NCI-H1694 treated with DMSO at 0.1 percent for 48 hours (cell line): ENCODE results near the gene POPDC3.
"Not testable (repeated sequence)": the region's sequence is repeated elsewhere in the genome, so short reads cannot be mapped to it uniquely, and the experiment has no call there.

Experiments
- DNase-seq: peaks from one replicate; lab custom pipeline; 2025; lab: John Stamatoyannopoulos, UW

The POPDC3 gene

GRCh38 chr6:105194591-105194990 lies 14.8 kb upstream of the POPDC3 start:
- DNase-seq = no peak

- DNase-seq = no peak
Measured at GRCh38 chr6:105194106-105194505, 14.3 kb upstream of the POPDC3 start.

GRCh38 chr6:105193647-105194046 lies 13.8 kb upstream of the POPDC3 start:
- no peak for DNase-seq

GRCh38 chr6:105192707-105193465 lies 13.1 kb upstream of the POPDC3 start:
- DNase-seq = no peak

GRCh38 chr6:105191351-105191750 lies 11.5 kb upstream of the POPDC3 start:
- DNase-seq = no peak

GRCh38 chr6:105189026-105189820 lies 9.4 kb upstream of the POPDC3 start:
- DNase-seq = no peak

GRCh38 chr6:105188251-105188650 lies 8.4 kb upstream of the POPDC3 start:
- DNase-seq = no peak

GRCh38 chr6:105186576-105186975 lies 6.8 kb upstream of the POPDC3 start:
- no peak for DNase-seq

GRCh38 chr6:105184921-105185320 lies 5.1 kb upstream of the POPDC3 start:
- no peak for DNase-seq

GRCh38 chr6:105181981-105182515 lies 2.2 kb upstream of the POPDC3 start:
- DNase-seq = no peak

GRCh38 chr6:105178636-105179035 lies 1.2 kb downstream of the POPDC3 start:
- no peak for DNase-seq

- no peak for DNase-seq
Measured at GRCh38 chr6:105178110-105178509, 1.7 kb downstream of the POPDC3 start.

- DNase-seq = no peak
Measured at GRCh38 chr6:105177556-105177955, 2.3 kb downstream of the POPDC3 start.

GRCh38 chr6:105174512-105174911 lies 5.3 kb downstream of the POPDC3 start:
- DNase-seq = no peak

- not testable (repeated sequence) for DNase-seq
Measured at GRCh38 chr6:105172515-105172914, 7.3 kb downstream of the POPDC3 start.

- DNase-seq = no peak
Measured at GRCh38 chr6:105170059-105170458, 9.8 kb downstream of the POPDC3 start.

- DNase-seq = no peak
Measured at GRCh38 chr6:105167914-105168313, 11.9 kb downstream of the POPDC3 start.

GRCh38 chr6:105164418-105164817 lies 15.4 kb downstream of the POPDC3 start:
- DNase-seq = no peak

- no peak for DNase-seq
Measured at GRCh38 chr6:105163183-105163582, 16.6 kb downstream of the POPDC3 start.

- no peak for DNase-seq
Measured at GRCh38 chr6:105162377-105162776, 17.4 kb downstream of the POPDC3 start.

- DNase-seq = no peak
Measured at GRCh38 chr6:105161421-105161820, 18.4 kb downstream of the POPDC3 start.

GRCh38 chr6:105153676-105154075 lies 26.1 kb downstream of the POPDC3 start:
- no peak for DNase-seq

- no peak for DNase-seq
Measured at GRCh38 chr6:105152880-105153279, 26.9 kb downstream of the POPDC3 start.
